Kidney epithelial cell (primary cell): Measurements from ENCODE around the gene FBXO27. TPM values are rescaled to one million over a fixed set of nuclear protein-coding genes. Genes with fewer than 3 reads are reported as not detected.
"Not testable (repeated sequence)": the region's sequence is repeated elsewhere in the genome, so short reads cannot be mapped to it uniquely, and the experiment has no call there.

Experiments
- DNase-seq: peaks from one replicate; pipeline ENCODE4 v3.0.0-alpha.2; 2010; ENCODE audit warnings: low read depth
- H3K27me3 ChIP-seq: 2 replicates; pipeline ENCODE4 v1.6.0; 2011; ENCODE audit warnings: low read length; ENCODE audit not compliant: control insufficient read depth, insufficient read depth
- H3K36me3 ChIP-seq: 2 replicates; pipeline ENCODE4 v1.5.1; 2011; ENCODE audit warnings: low read length; ENCODE audit not compliant: control insufficient read depth, insufficient read depth
- H3K4me3 ChIP-seq: 2 replicates; pipeline ENCODE4 v1.5.1; 2011; ENCODE audit warnings: low read depth, mild to moderate bottlenecking, control low read depth, low read length
- CTCF ChIP-seq: IDR thresholded peaks from 2 replicates; pipeline ENCODE4 v1.5.1; 2011; ENCODE audit warnings: mild to moderate bottlenecking, moderate library complexity, low read length, control low read depth, inconsistent platforms; ENCODE audit not compliant: insufficient read depth, poor library complexity, severe bottlenecking
- total RNA-seq: library from RNA; depleted of rRNA; stranded (reverse); fragments of >200 nt; gene quantifications from 2 replicates; pipeline ENCODE4 v1.2.3, GENCODE V29; 2015

FBXO27 gene
- total RNA-seq, 1 donor from 2014 or later: 6.9 TPM

- DNase-seq: no peak
- no peak for TF ChIP-seq CTCF
- Histone ChIP-seq H3K4me3 (no peak overlapping the region), H3K27me3 (peaks cover 3% of the 10 kb centered on the region), H3K36me3 (no peaks in the 10 kb centered on the region)
These were observed 27.9 kb downstream of the FBXO27 start for GRCh38 chr19:39004403-39004802.

DNA sequence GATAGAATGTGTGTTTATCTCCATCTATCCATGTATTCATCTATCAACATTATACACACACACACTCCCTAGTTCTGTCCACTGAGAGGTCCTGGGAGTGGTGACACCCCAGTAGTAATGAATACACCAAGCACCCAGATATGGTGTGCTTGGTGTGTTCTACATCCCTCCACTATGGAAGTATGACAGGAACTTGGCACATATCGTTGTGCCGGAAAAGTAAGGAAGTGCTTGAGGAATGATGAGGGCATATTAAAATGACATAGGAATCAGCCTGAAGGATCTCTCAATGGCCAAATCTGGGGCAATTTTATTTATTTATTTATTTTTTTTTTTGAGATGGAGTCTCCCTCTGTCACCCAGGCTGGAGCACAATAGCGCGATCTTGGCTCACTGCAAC, 28.6 kb downstream of the FBXO27 start:
- peaks cover 3% of the 10 kb centered on the region for H3K27me3 ChIP-seq
- DNase-seq: no peak
- no peak overlapping the region for H3K4me3 ChIP-seq
- no peaks in the 10 kb centered on the region for H3K36me3 ChIP-seq
- no peak for TF ChIP-seq CTCF

GRCh38 chr19:39003188-39003587, 29.2 kb downstream of the FBXO27 start:
- no peak for TF ChIP-seq CTCF
- H3K36me3 ChIP-seq: no peaks in the 10 kb centered on the region
- peaks cover 3% of the 10 kb centered on the region for H3K27me3 ChIP-seq
- no peak for DNase-seq
- no peak overlapping the region for H3K4me3 ChIP-seq

DNA sequence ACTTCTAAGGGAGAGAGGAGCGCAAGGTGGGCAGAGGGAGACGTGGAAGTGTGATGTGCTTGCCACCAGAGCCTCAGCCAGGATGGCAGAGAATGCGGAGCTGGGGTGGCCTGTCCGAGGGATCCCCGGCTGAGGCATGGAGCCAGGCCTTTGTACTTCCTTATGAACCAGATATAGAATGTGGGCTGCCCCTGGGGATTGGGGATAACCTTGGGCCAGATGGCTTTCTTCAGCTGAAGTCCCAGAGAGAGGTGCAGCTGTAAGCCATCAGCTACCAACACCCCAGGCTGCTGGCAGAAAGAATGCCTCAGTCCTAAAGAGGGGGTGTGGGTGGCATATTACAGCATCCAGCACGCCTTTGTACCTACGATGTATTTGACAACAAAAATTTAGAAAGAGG, 31.3 kb downstream of the FBXO27 start:
- H3K27me3 ChIP-seq: no peaks in the 10 kb centered on the region
- no peak for DNase-seq
- TF ChIP-seq CTCF: no peak
- H3K36me3 ChIP-seq: no peaks in the 10 kb centered on the region
- no peak overlapping the region for H3K4me3 ChIP-seq

GRCh38 chr19:38997576-38997975, 34.8 kb downstream of the FBXO27 start:
- H3K4me3 ChIP-seq, DNase-seq: not testable (repeated sequence)

GRCh38 chr19:38993271-38993670, 39.1 kb downstream of the FBXO27 start:
- Histone ChIP-seq H3K36me3 (no peaks in the 10 kb centered on the region), H3K27me3 (no peaks in the 10 kb centered on the region), H3K4me3 (no peak overlapping the region)
- DNase-seq: peak; percentile 29
- no peak for TF ChIP-seq CTCF

More at GRCh38 chr19:38997576-38997975, 34.8 kb downstream of the FBXO27 start:
- not testable (repeated sequence) for H3K27me3 ChIP-seq, H3K36me3 ChIP-seq
